ENCODE results near the gene RPS18. TPM values are rescaled to one million over a fixed set of nuclear protein-coding genes. Genes with fewer than 3 reads are reported as not detected.

The RPS18 gene
- polyA plus RNA-seq, 3 donors = 2,430 to 3,295 (median 2,894) TPM

DNA sequence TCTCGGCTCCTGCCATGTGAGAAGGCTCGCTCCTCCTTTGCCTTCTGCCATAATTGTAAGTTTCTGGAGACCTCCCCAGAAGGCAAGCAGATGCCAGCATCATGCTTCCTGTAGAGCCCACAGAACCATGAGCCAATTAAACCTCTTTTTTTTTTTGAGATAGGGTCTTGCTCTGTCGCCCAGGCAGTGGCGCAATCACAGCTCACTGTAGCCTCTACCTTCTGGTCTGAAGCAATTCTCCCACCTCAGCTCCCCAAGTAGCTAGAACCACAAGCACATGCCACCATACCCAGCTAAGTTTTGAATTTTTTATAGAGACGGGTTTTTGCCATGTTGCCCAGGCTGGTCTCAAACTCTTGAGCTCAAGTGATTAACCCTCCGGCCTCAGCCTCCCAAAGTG lies 35.0 kb upstream of the RPS18 start:
- Mint-ChIP-seq H3K36me3 (no peaks in the 10 kb centered on the region), H3K27me3 (ENCODE audit: low read depth in 3 of 3) (peaks cover 13 to 28% (median 26%) of the 10 kb centered on the region in 3 donors), H3K27ac (peak overlapping the region in 1 of 7 donors; percentile 90), H3K9me3 (peaks cover 0 to 8% (median 0%) of the 10 kb centered on the region in 7 donors), H3K4me1 (peaks cover 4% of the 10 kb centered on the region), H3K4me3 (no peak overlapping the region)
- H4K20me1 ChIP-seq (ENCODE audit: insufficient read depth, low read length) = no peaks in the 10 kb centered on the region
- DNase-seq = no peak
- peaks cover 2 to 11% of the 10 kb centered on the region in 2 donors for H3K27me3 ChIP-seq (ENCODE audit: control insufficient read depth in 2 of 2, insufficient read depth in 2 of 2, low read length in 2 of 2)
- H3K4me2 ChIP-seq (replicated peaks; ENCODE audit: extremely low read depth, low read length, poor library complexity, severe bottlenecking) = no peak overlapping the region
- H3K9ac ChIP-seq (ENCODE audit: insufficient read depth, low read length, poor library complexity, severe bottlenecking) = no peak overlapping the region
- H3K9me3 ChIP-seq (replicated peaks in 1 of 2; ENCODE audit: control insufficient read depth in 1 of 2, insufficient read depth in 1 of 2, low read length in 2 of 2) = no peaks in the 10 kb centered on the region
- H2AFZ ChIP-seq (ENCODE audit: insufficient read depth, low read depth, low read length, poor library complexity, severe bottlenecking) = no peak overlapping the region
- H3K79me2 ChIP-seq (ENCODE audit: insufficient read depth, low read length) = no peaks in the 10 kb centered on the region
- H3K4me3 ChIP-seq (replicated peaks in 1 of 3; ENCODE audit: low read depth in 2 of 3, low read length in 3 of 3) = no peak overlapping the region
- TF ChIP-seq, protein P1, sequence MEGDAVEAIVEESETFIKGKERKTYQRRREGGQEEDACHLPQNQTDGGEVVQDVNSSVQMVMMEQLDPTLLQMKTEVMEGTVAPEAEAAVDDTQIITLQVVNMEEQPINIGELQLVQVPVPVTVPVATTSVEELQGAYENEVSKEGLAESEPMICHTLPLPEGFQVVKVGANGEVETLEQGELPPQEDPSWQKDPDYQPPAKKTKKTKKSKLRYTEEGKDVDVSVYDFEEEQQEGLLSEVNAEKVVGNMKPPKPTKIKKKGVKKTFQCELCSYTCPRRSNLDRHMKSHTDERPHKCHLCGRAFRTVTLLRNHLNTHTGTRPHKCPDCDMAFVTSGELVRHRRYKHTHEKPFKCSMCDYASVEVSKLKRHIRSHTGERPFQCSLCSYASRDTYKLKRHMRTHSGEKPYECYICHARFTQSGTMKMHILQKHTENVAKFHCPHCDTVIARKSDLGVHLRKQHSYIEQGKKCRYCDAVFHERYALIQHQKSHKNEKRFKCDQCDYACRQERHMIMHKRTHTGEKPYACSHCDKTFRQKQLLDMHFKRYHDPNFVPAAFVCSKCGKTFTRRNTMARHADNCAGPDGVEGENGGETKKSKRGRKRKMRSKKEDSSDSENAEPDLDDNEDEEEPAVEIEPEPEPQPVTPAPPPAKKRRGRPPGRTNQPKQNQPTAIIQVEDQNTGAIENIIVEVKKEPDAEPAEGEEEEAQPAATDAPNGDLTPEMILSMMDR (IDR thresholded peaks at IDR 0.05) = no peak
- intact Hi-C loops (cut with micrococcal nuclease) = no loop called here
- peaks cover 2 to 8% of the 10 kb centered on the region in 2 donors for H3K4me1 ChIP-seq (ENCODE audit: control insufficient read depth in 1 of 2, insufficient read depth in 2 of 2, low read length in 2 of 2)
- no peak overlapping the region for H3K27ac ChIP-seq (ENCODE audit: low read depth in 1 of 2, low read length in 2 of 2)
- no peaks in the 10 kb centered on the region for H3K36me3 ChIP-seq (replicated peaks in 1 of 2; ENCODE audit: control insufficient read depth in 1 of 2, insufficient read depth in 2 of 2, low read length in 2 of 2)
- 91% methylated on average over 5 of the region's 6 CpGs for WGBS (ENCODE audit: insufficient coverage)

DNA sequence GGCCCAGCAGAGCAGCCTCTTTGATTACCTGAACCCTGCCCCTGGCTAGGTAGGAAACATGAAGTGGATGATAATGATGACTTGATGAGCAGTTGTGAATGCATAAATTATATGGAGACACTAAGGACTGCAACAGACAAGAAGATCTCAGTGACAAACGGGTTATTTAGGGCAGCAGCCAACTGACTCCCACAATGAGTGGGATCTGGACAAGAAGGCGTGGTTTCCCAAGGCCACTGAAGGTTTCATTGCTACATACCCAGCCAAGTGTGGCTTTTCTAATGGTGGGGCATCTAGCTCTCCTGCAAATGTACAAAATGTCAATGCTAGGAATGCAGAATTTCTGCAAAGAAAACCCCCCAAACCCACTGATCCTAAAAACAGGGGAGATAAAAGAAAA lies 34.1 kb upstream of the RPS18 start:
- Histone ChIP-seq H3K4me3 (replicated peaks in 1 of 3; ENCODE audit: low read depth in 2 of 3, low read length in 3 of 3) (no peak overlapping the region), H3K4me2 (replicated peaks; ENCODE audit: extremely low read depth, low read length, poor library complexity, severe bottlenecking) (no peak overlapping the region), H3K9ac (ENCODE audit: insufficient read depth, low read length, poor library complexity, severe bottlenecking) (no peak overlapping the region), H2AFZ (ENCODE audit: insufficient read depth, low read depth, low read length, poor library complexity, severe bottlenecking) (no peak overlapping the region), H3K27me3 (ENCODE audit: control insufficient read depth in 2 of 2, insufficient read depth in 2 of 2, low read length in 2 of 2) (peaks cover 2 to 15% of the 10 kb centered on the region in 2 donors), H3K27ac (ENCODE audit: low read depth in 1 of 2, low read length in 2 of 2) (no peak overlapping the region), H3K4me1 (ENCODE audit: control insufficient read depth in 1 of 2, insufficient read depth in 2 of 2, low read length in 2 of 2) (peaks cover 3 to 10% of the 10 kb centered on the region in 2 donors), H4K20me1 (ENCODE audit: insufficient read depth, low read length) (no peaks in the 10 kb centered on the region), H3K9me3 (replicated peaks in 1 of 2; ENCODE audit: control insufficient read depth in 1 of 2, insufficient read depth in 1 of 2, low read length in 2 of 2) (no peaks in the 10 kb centered on the region), H3K36me3 (replicated peaks in 1 of 2; ENCODE audit: control insufficient read depth in 1 of 2, insufficient read depth in 2 of 2, low read length in 2 of 2) (no peaks in the 10 kb centered on the region), H3K79me2 (ENCODE audit: insufficient read depth, low read length) (no peaks in the 10 kb centered on the region)
- DNase-seq = no peak
- intact Hi-C loops (cut with micrococcal nuclease) = no loop called here
- no peak overlapping the region for H3K4me3 Mint-ChIP-seq
- TF ChIP-seq, protein P1 (IDR thresholded peaks at IDR 0.05) = no peak
- peaks cover 0 to 11% (median 0%) of the 10 kb centered on the region in 7 donors for H3K9me3 Mint-ChIP-seq
- peaks cover 13 to 33% (median 27%) of the 10 kb centered on the region in 3 donors for H3K27me3 Mint-ChIP-seq (ENCODE audit: low read depth in 3 of 3)
- peaks cover 5% of the 10 kb centered on the region for H3K4me1 Mint-ChIP-seq
- H3K36me3 Mint-ChIP-seq = no peaks in the 10 kb centered on the region
- 77% methylated on average over 2 of the region's 2 CpGs for WGBS (ENCODE audit: insufficient coverage)
- H3K27ac Mint-ChIP-seq = peak overlapping the region in 1 of 7 donors; percentile 21
